PC-9 (cell line): ENCODE measurements around the gene FAM216B.

Source experiments
- CTCF ChIP-seq: fragments of 200-600 bp; sonication (generic); conservative IDR thresholded peaks from 2 replicates; pipeline ENCODE4 v1.6.1; 2017; ENCODE audit warnings: mixed run types, antibody characterized with exemption, mild to moderate bottlenecking, moderate library complexity
- EZH2 ChIP-seq: fragments of 200-600 bp; sonication (generic); IDR thresholded peaks from 2 replicates; pipeline ENCODE4 v1.8.0; 2017; ENCODE audit warnings: antibody characterized with exemption, low read depth

GRCh38 chr13:42821437-42821836, 40.1 kb downstream of the FAM216B start:
- TF ChIP-seq CTCF: no peak
- no peak for TF ChIP-seq EZH2
